ENCODE measurements around the gene ABCF2. TPM values are rescaled to one million over a fixed set of nuclear protein-coding genes. Genes with fewer than 3 reads are reported as not detected.

ABCF2 gene
- total RNA-seq, 2 donors from 2014 or later: 43.3 to 48.9 TPM

GRCh38 chr7:151168003-151168786, 58.8 kb downstream of the ABCF2 start:
- Histone ChIP-seq H3K4me1 (ENCODE audit: control insufficient read depth, insufficient read depth, low read length) (no peaks in the 10 kb centered on the region), H3K9ac (ENCODE audit: extremely low read depth, low read length, poor library complexity, severe bottlenecking) (no peak overlapping the region), H3K9me3 (ENCODE audit: control insufficient read depth, low read length) (peaks cover 4% of the 10 kb centered on the region), H3K36me3 (ENCODE audit: control insufficient read depth, insufficient read depth, low read length) (no peaks in the 10 kb centered on the region), H3K27ac (ENCODE audit: low read depth, low read length) (no peak overlapping the region), H3K4me3 (ENCODE audit: low read length) (peak overlapping the region; percentile 43), H3K27me3 (ENCODE audit: control insufficient read depth, insufficient read depth, low read length, poor library complexity, severe bottlenecking) (peaks cover 86% of the 10 kb centered on the region)
- DNase-seq: peak; percentile 92
- Mint-ChIP-seq H3K27ac (no peak overlapping the region), H3K9me3 (peaks cover 5% of the 10 kb centered on the region), H3K36me3 (ENCODE audit: low read depth) (no peaks in the 10 kb centered on the region), H3K27me3 (ENCODE audit: insufficient read depth) (peaks cover 52% of the 10 kb centered on the region), H3K4me3 (peak overlapping the region; percentile 32), H3K4me1 (peaks cover 9% of the 10 kb centered on the region)
- peak; percentile 96 for TF ChIP-seq CTCF (conservative IDR thresholded peaks at IDR 0.05)
- WGBS, 2 experiments (ENCODE audit: insufficient coverage in 1 of 2, insufficient read length in 1 of 2): 3 to 4% methylated on average over 18 to 52 of the region's 52 CpGs

GRCh38 chr7:151167197-151167961, 59.6 kb downstream of the ABCF2 start, which contains the start of gene GBX1:
GBX1 (minus strand) TSS chr7:151167694; CDS start chr7:151167548, 146 bp downstream.
- TF ChIP-seq CTCF (conservative IDR thresholded peaks at IDR 0.05): peak; percentile 56

DNA sequence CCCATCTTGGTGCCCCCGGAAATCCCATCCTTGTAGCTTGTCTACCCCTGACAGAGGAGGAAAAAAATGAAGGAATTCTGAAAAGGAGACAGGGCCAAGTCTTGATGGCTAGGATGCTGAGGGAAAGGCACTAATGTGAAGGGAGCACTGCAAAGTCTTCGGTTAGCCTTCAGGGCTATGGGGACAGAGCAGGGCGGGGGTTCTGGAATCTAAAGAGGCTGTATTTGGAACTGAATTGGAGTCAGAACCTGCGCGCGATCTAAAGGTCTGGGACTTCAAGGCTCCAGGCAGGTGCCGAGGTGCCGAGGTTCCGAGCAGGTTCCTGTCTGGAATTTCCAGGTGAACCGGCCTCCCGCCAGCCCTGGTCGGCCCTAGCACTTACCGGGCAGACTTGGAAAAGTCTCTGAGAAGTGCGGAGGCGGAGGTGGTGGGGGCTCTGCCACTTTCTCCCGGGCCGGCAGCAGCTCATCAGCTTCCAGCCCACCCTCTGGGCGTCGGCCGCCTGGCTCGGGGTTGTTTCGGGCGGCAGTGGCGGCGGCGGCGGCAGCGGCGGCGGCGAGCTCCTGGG, 60.3 kb downstream of the ABCF2 start:
- Histone ChIP-seq H3K36me3 (ENCODE audit: control insufficient read depth, insufficient read depth, low read length) (no peaks in the 10 kb centered on the region), H3K9ac (ENCODE audit: extremely low read depth, low read length, poor library complexity, severe bottlenecking) (no peak overlapping the region), H3K27me3 (ENCODE audit: control insufficient read depth, insufficient read depth, low read length, poor library complexity, severe bottlenecking) (peaks cover 88% of the 10 kb centered on the region), H3K4me1 (ENCODE audit: control insufficient read depth, insufficient read depth, low read length) (no peaks in the 10 kb centered on the region), H3K4me3 (ENCODE audit: low read length) (peak overlapping the region; percentile 34), H3K9me3 (ENCODE audit: control insufficient read depth, low read length) (no peaks in the 10 kb centered on the region), H3K27ac (ENCODE audit: low read depth, low read length) (no peak overlapping the region)
- H3K4me3 Mint-ChIP-seq: peak overlapping the region; percentile 42
- peaks cover 37% of the 10 kb centered on the region for H3K27me3 Mint-ChIP-seq (ENCODE audit: insufficient read depth)
- no peak for TF ChIP-seq CTCF (conservative IDR thresholded peaks at IDR 0.05)
- WGBS, 2 experiments (ENCODE audit: insufficient coverage in 1 of 2, insufficient read length in 1 of 2): 7 to 19% methylated on average over 10 to 31 of the region's 31 CpGs
- peaks cover 9% of the 10 kb centered on the region for H3K4me1 Mint-ChIP-seq
- DNase-seq: peak; percentile 77
- H3K9me3 Mint-ChIP-seq: no peaks in the 10 kb centered on the region
- no peaks in the 10 kb centered on the region for H3K36me3 Mint-ChIP-seq (ENCODE audit: low read depth)
- no peak overlapping the region for H3K27ac Mint-ChIP-seq

More at GRCh38 chr7:151167197-151167961, 59.6 kb downstream of the ABCF2 start, which contains the start of gene GBX1:
- Mint-ChIP-seq H3K36me3 (ENCODE audit: low read depth) (no peaks in the 10 kb centered on the region), H3K4me1 (peaks cover 9% of the 10 kb centered on the region), H3K9me3 (no peaks in the 10 kb centered on the region), H3K4me3 (peak within 1 kb of the TSS; percentile 42), H3K27me3 (ENCODE audit: insufficient read depth) (peaks cover 44% of the 10 kb centered on the region), H3K27ac (no peak within 1 kb of the TSS)
- H3K4me3 ChIP-seq (ENCODE audit: low read length): peak within 1 kb of the TSS; percentile 43
- H3K9me3 ChIP-seq (ENCODE audit: control insufficient read depth, low read length): no peaks in the 10 kb centered on the region
- H3K27ac ChIP-seq (ENCODE audit: low read depth, low read length): no peak within 1 kb of the TSS
- 0% methylated on average over 101 of the region's 101 CpGs; no CpG with 5 or more reads in 1 of the 2 experiments for WGBS, 2 experiments (ENCODE audit: insufficient coverage in 1 of 2, insufficient read length in 1 of 2)
- no peaks in the 10 kb centered on the region for H3K4me1 ChIP-seq (ENCODE audit: control insufficient read depth, insufficient read depth, low read length)
- peak; percentile 74 for DNase-seq
- no peak within 1 kb of the TSS for H3K9ac ChIP-seq (ENCODE audit: extremely low read depth, low read length, poor library complexity, severe bottlenecking)
- no peaks in the 10 kb centered on the region for H3K36me3 ChIP-seq (ENCODE audit: control insufficient read depth, insufficient read depth, low read length)
- H3K27me3 ChIP-seq (ENCODE audit: control insufficient read depth, insufficient read depth, low read length, poor library complexity, severe bottlenecking): peaks cover 85% of the 10 kb centered on the region

Measured in endodermal cell (in vitro differentiated cells).